Ammon's horn (tissue), 1 donor: ENCODE data around the gene ETV3.

Source experiments
- DNase-seq: peaks from one replicate; pipeline ENCODE4 v3.0.0-alpha.2; 2016; ENCODE audit warnings: low spot score

The ETV3 gene

GRCh38 chr1:157090771-157091170 is 47.4 kb downstream of the ETV3 start:
- DNase-seq = no peak

- DNase-seq = peak; percentile 86
These were observed 48.0 kb downstream of the ETV3 start for GRCh38 chr1:157090196-157090647.

- no peak for DNase-seq
These were observed 48.4 kb downstream of the ETV3 start for GRCh38 chr1:157089789-157090188.

- DNase-seq = no peak
These were observed 49.6 kb downstream of the ETV3 start for GRCh38 chr1:157088607-157089006.

DNA sequence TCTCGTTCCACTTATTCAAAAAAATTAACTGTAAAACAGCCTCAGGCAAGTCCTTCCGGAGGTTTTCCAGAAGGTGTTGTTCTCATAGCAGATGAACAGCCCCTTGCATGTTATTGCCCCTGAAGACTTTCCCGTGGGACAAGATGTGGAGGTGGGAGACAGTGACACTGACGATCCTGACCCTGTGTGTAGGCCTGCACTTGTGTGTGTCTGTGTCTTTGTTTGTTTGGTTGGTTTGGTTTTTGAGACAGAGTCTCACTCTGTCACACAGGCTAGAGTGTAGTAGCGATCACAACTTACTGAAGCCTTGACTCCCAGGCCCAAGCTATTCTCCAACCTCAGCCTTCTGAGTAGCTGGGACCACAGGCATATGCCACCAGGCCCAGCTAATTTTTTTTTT is 51.2 kb downstream of the ETV3 start:
- no peak for DNase-seq

DNA sequence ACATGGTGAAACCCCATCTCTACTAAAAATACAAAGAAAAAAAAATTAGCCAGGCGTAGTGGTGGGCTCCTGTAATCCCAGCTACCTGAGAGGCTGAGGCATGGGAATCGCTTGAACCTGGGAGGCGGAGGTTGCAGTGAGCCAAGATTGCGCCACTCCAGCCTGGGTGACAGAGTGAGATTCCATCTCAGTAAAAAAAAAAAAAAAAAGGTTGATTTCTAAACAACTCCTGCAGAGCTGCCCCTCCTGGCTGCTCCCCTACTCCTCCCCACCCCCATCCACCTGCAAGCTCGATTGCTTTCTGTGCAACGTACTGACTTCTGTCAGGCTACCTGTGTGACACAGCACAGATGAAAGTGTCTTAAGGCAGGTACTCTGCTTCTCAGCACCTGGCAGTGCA is 51.9 kb downstream of the ETV3 start:
- no peak for DNase-seq

GRCh38 chr1:157085421-157085820 is 52.8 kb downstream of the ETV3 start:
- DNase-seq = no peak

GRCh38 chr1:157084720-157085119 is 53.5 kb downstream of the ETV3 start:
- DNase-seq = no peak

DNA sequence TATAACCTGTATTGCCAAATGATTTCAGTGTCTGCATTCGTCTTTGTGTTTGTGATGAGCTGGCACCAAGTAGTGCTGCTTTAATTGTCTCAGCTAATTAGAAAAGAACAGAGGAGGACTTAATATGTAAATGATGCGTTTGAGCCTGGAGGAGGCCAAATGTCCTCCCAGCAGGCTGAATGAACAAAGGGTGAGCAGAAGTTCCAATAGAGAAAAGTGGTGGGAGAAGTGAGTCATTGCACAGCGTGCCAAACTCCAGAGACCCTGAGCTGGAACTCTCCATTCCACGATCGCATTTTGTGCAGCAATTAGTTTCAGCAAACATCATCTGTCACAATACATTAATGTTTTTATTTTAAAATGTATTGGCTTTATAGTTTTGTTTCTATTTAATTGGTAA is 56.5 kb downstream of the ETV3 start:
- DNase-seq = no peak

- no peak for DNase-seq
These were observed 57.5 kb downstream of the ETV3 start for GRCh38 chr1:157080714-157081113.

- DNase-seq = no peak
These were observed 60.8 kb downstream of the ETV3 start for GRCh38 chr1:157077394-157077793.

DNA sequence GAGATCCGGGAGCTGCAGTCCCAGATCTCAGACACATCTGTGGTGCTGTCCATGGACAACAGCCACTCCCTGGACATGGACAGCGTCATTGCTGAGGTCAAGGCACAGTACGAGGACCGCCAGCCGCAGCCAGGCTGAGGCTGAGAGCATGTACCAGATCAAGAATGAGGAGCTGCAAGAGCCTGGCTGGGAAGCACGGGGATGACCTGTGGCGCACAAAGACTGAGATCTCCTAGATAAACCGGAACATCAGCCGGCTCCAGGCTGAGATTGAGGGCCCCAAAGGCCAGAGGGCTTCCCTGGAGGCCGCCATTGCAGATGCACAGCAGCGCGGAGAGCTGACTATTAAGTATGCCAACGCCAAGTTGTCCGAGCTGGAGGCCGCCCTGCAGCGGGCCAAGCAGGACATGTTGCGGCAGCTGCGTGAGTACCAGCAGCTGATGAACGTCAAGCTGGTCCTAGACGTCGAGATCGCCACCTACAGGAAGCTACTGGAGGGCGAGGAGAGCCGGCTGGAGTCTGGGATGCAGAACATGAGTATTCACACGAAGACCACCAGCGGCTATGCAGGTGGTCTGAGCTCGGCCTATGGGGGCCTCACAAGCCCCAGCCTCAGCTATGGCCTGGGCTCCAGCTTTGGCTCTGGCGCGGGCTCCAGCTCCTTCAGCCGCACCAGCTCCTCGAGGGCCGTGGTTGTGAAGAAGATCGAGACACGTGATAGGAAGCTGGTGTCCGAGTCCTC is 64.1 kb downstream of the ETV3 start:
- peak; percentile 83 for DNase-seq
